ENCODE data around the gene RPS6KA2.

DNA sequence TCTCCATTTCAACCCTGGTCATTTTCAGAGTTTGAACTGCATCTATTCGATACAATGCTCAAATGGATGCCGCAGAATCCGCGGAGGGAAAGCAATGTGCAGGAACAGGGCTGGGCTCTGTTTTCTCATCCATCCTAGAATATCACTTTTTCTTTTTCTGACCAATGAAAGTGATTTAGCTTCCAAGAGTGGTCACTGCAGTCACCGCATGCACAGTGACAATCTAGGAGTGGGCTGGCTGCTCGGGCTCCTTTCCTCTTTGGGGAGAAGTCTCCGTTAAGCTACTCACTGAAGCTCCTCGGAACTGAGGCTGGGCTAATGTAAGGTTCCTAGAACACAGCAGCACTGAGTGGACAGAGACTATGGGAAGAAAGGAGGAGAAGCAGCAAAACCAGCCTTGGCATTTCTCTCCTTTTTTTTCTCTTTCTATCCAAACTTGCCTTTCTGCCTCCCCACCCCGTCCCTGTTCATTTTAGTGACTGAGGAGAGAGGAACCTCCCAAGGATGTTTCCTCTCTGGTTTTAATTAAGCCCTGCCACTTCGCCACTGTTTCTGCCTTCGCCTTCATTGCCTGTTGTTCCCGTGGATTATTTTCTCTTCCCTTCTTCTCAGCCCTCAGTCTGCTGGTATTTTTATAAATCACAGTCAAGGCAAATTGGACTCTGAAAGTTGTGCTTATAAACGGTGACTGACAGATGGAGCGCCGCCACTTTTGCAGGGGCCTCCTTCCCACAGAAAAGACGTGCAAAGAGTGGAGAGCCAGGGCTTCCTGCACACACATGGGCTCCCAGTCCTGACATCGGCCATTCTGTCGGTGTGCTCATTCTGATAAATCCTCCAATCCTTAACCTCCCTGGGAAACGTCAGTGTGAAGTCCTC is 81.7 kb downstream of the RPS6KA2 start:
- TF ChIP-seq CTCF (IDR thresholded peaks at IDR 0.05) (no peak), POLR2A (IDR thresholded peaks at IDR 0.05) (no peak), EP300 (IDR thresholded peaks at IDR 0.05) (no peak), POLR2AphosphoS5 (IDR thresholded peaks at IDR 0.05) (no peak)

Measured in gastroesophageal sphincter (tissue), 3 donors.